Measurements from ENCODE around the gene CYFIP1.

CYFIP1 gene

GRCh38 chr15:22863356-22863755 lies 116.8 kb downstream of the CYFIP1 start:
- no peak for DNase-seq

GRCh38 chr15:22861161-22861560 lies 119.0 kb downstream of the CYFIP1 start:
- DNase-seq: no peak

GRCh38 chr15:22856659-22857058 lies 123.5 kb downstream of the CYFIP1 start:
- no peak for DNase-seq

- no peak for DNase-seq
Measured at GRCh38 chr15:22855791-22856190, 124.4 kb downstream of the CYFIP1 start.

- no peak for DNase-seq
Measured at GRCh38 chr15:22851513-22851912, 128.7 kb downstream of the CYFIP1 start.

- DNase-seq: no peak
Measured at GRCh38 chr15:22850055-22850454, 130.1 kb downstream of the CYFIP1 start.

GRCh38 chr15:22846073-22846472 lies 134.1 kb downstream of the CYFIP1 start:
- DNase-seq: no peak

GRCh38 chr15:22845289-22845900 lies 134.8 kb downstream of the CYFIP1 start:
- no peak for DNase-seq

GRCh38 chr15:22844421-22845288 lies 135.5 kb downstream of the CYFIP1 start:
- DNase-seq: no peak

GRCh38 chr15:22839046-22839695 lies 141.0 kb downstream of the CYFIP1 start:
- DNase-seq: no peak

- peak; percentile 97 for DNase-seq
Measured at GRCh38 chr15:22838292-22839042, 141.7 kb downstream of the CYFIP1 start, which contains the start of gene NIPA2. TSS of gene NIPA2 (plus strand) at chr15:22838666. CDS start at chr15:22851732, 13,066 bp downstream.

- no peak for DNase-seq
Measured at GRCh38 chr15:22831473-22831872, 148.7 kb downstream of the CYFIP1 start.

GRCh38 chr15:22827125-22827524 lies 153.0 kb downstream of the CYFIP1 start:
- DNase-seq: no peak

GRCh38 chr15:22823495-22824128 lies 156.6 kb downstream of the CYFIP1 start:
- DNase-seq: no peak

- DNase-seq: no peak
Measured at GRCh38 chr15:22819651-22820050, 160.5 kb downstream of the CYFIP1 start.
